ENCODE data around the gene CUEDC1. TPM values are rescaled to one million over a fixed set of nuclear protein-coding genes. Genes with fewer than 3 reads are reported as not detected.

The CUEDC1 gene
- total RNA-seq, 4 donors from 2014 or later = 30.3 to 72.2 (median 51.2) TPM

DNA sequence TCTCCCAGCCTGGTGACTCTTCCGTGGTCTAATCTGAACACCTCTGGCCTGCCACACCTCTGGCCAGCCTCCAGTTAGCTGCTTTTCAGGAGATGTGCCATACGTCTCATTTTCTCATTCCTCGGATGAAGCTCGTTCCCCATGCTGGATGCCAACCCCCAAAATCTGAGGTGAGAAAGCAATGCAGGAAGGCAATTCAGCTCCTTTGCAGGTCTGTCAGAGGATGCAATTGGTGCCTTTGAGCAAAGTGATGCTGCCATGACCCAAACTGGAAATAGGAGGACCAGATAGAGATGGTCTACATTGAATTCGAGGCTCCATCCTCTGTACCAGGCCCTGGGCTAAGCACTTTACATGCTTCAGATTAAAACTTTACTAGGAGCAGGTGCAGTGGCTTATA is 11.0 kb upstream of the CUEDC1 start:
- H3K4me3 ChIP-seq = no peak overlapping the region
- no peaks in the 10 kb centered on the region for H3K27me3 ChIP-seq
- no peaks in the 10 kb centered on the region for H3K4me1 ChIP-seq
- no peak overlapping the region for H3K27ac ChIP-seq (replicated peaks in 1 of 4)
- H3K36me3 ChIP-seq = peaks cover 0 to 5% (median 2%) of the 10 kb centered on the region in 4 donors
- H3K9me3 ChIP-seq = no peaks in the 10 kb centered on the region
- TF ChIP-seq, protein P1, sequence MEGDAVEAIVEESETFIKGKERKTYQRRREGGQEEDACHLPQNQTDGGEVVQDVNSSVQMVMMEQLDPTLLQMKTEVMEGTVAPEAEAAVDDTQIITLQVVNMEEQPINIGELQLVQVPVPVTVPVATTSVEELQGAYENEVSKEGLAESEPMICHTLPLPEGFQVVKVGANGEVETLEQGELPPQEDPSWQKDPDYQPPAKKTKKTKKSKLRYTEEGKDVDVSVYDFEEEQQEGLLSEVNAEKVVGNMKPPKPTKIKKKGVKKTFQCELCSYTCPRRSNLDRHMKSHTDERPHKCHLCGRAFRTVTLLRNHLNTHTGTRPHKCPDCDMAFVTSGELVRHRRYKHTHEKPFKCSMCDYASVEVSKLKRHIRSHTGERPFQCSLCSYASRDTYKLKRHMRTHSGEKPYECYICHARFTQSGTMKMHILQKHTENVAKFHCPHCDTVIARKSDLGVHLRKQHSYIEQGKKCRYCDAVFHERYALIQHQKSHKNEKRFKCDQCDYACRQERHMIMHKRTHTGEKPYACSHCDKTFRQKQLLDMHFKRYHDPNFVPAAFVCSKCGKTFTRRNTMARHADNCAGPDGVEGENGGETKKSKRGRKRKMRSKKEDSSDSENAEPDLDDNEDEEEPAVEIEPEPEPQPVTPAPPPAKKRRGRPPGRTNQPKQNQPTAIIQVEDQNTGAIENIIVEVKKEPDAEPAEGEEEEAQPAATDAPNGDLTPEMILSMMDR (IDR thresholded peaks at IDR 0.05) = no peak
- TF ChIP-seq EP300 (IDR thresholded peaks at IDR 0.05) = no peak
- no peak for TF ChIP-seq POLR2AphosphoS5 (IDR thresholded peaks at IDR 0.05)
- no peak for TF ChIP-seq POLR2A (IDR thresholded peaks at IDR 0.05; ENCODE audit: low read depth)
- 92% methylated on average over 5 of the region's 5 CpGs for WGBS
- peak; percentile 79 for DNase-seq (ENCODE audit: extremely low spot score)
- intact Hi-C loops (cut with DNase I) = no loop called here

DNA sequence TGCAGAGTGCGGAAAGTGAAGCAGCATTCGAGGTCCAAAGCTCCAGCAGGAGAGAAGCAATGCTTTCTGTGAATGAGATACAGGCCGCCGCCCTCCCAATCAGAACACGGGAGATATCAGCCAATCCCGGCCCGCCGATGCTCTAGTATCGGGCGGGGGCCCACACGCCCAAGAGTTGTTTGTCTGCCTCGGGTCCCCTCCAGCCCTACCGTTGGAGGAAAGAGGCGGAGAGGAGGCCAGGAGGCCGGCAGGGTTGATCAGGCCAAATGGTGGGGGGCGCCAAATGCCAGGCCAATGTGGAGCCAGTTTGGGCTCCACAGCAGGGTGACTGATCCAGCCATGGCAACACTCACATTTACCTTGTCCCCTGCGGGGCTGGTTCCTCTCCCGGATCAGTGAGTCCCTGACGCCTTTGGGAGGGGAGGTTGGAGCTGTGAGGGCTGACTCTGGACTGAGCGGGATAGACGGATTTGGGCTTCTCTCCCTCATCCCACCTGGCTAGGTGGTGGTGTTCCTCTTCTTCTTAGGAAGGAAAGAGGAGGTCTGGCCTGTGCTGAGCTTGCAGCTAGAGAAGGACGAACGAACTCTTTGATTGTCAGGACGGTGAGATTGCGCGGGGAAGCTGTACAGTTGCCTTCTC is 10.4 kb upstream of the CUEDC1 start:
- intact Hi-C loops (cut with DNase I) = no loop called here
- WGBS = 84% methylated on average over 25 of the region's 26 CpGs
- TF ChIP-seq EP300 (IDR thresholded peaks at IDR 0.05) (no peak), POLR2A (IDR thresholded peaks at IDR 0.05; ENCODE audit: low read depth) (no peak), POLR2AphosphoS5 (IDR thresholded peaks at IDR 0.05) (no peak)
- TF ChIP-seq, protein P1 (IDR thresholded peaks at IDR 0.05) = no peak
- H3K4me3 ChIP-seq = no peak overlapping the region
- H3K4me1 ChIP-seq = no peaks in the 10 kb centered on the region
- no peak overlapping the region for H3K27ac ChIP-seq (replicated peaks in 1 of 4)
- peak; percentile 66 for DNase-seq (ENCODE audit: extremely low spot score)
- no peaks in the 10 kb centered on the region for H3K9me3 ChIP-seq
- no peaks in the 10 kb centered on the region for H3K27me3 ChIP-seq
- no peaks in the 10 kb centered on the region for H3K36me3 ChIP-seq

DNA sequence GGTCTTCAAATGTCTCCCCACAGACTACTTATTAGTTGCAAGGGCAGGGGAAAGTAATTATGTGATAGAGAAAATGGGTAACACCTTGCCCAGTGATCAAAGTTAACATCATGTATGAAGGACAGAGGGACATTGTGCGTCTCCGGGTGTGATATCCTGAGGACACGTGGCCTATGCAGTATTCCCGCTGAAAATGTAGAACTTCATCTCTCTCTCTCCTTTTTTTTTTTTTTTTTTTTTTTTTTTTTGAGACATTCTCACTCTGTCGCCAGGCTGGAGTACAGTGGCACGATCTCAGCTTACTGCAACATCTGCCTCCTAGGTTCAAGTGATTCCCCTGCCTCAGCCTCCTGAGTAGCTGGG is 7.9 kb upstream of the CUEDC1 start:
- Histone ChIP-seq H3K27ac (replicated peaks in 1 of 4) (no peak overlapping the region), H3K9me3 (no peaks in the 10 kb centered on the region), H3K36me3 (no peaks in the 10 kb centered on the region), H3K27me3 (no peaks in the 10 kb centered on the region), H3K4me3 (no peak overlapping the region), H3K4me1 (no peaks in the 10 kb centered on the region)
- no peak for TF ChIP-seq EP300 (IDR thresholded peaks at IDR 0.05)
- no peak for TF ChIP-seq POLR2A (IDR thresholded peaks at IDR 0.05; ENCODE audit: low read depth)
- TF ChIP-seq, protein P1 (IDR thresholded peaks at IDR 0.05) = no peak
- no peak for TF ChIP-seq POLR2AphosphoS5 (IDR thresholded peaks at IDR 0.05)
- no peak for DNase-seq (ENCODE audit: extremely low spot score)
- intact Hi-C loops (cut with DNase I) = no loop called here
- 93% methylated on average over 6 of the region's 6 CpGs for WGBS

DNA sequence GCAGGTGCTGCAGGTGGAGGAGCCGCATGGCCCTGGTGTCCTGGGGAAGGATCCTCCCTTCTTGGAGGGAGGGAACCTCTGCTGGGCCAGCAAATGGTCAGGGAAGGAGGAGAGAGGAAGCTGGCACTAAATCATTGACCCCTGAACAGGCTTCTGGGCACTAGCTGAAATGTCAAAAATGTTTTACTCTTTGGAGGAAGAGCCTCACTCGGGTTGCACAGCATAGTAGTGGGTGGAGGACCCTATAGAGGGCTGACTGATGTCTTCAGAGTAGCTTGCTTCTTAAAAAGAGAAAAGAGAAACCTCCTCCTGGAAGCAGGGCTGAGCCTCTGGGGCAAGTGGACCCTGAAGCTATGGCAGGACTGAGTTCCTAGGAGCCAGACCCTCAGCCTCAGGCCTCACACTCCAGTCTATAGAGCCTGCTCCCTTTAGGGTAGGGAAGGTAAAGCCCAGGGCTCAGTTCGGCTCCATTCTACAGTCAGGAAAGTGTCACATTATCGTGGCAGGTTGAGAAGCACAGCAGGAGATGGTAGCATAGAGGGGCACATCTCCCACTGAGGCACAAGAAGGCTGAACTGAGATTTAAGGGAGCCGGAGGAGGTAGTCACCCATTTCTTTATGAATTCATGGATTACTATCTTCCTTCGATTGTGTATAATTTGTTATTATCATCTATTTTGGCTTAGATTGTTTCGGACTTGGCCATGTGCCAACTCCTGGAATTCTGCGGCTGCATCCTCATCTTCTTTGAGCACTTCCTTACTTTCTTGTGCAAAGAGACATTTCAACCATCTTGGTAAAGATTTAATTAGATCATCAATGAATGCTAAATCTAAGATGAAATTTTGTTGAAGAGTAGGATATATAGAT is 7.3 kb upstream of the CUEDC1 start:
- Histone ChIP-seq H3K27ac (replicated peaks in 1 of 4) (no peak overlapping the region), H3K27me3 (no peaks in the 10 kb centered on the region), H3K9me3 (no peaks in the 10 kb centered on the region), H3K36me3 (no peaks in the 10 kb centered on the region), H3K4me1 (no peaks in the 10 kb centered on the region), H3K4me3 (no peak overlapping the region)
- intact Hi-C loops (cut with DNase I) = no loop called here
- DNase-seq (ENCODE audit: extremely low spot score) = peak; percentile 37
- WGBS = 72% methylated on average over 8 of the region's 8 CpGs
- TF ChIP-seq POLR2AphosphoS5 (IDR thresholded peaks at IDR 0.05) (no peak), POLR2A (IDR thresholded peaks at IDR 0.05; ENCODE audit: low read depth) (no peak), EP300 (IDR thresholded peaks at IDR 0.05) (no peak)
- TF ChIP-seq, protein P1 (IDR thresholded peaks at IDR 0.05) = no peak
